Ishikawa (cell line): Measurements from ENCODE around the gene SCN8A.

Experiments
- CEBPB ChIP-seq: IDR thresholded peaks from 2 replicates; pipeline ENCODE4 v1.6.1; 2012
- CREB1 ChIP-seq: IDR thresholded peaks from 2 replicates; pipeline ENCODE4 v1.6.1; 2012; ENCODE audit warnings: low read depth
- EGR1 ChIP-seq: IDR thresholded peaks from 2 replicates; pipeline ENCODE4 v1.6.1; 2012
- EP300 ChIP-seq: IDR thresholded peaks from 2 replicates; pipeline ENCODE4 v1.6.1; 2012; ENCODE audit warnings: borderline replicate concordance
- FOXM1 ChIP-seq: IDR thresholded peaks from 2 replicates; pipeline ENCODE4 v1.6.1; 2012; ENCODE audit warnings: low read depth, borderline replicate concordance
- NFIC ChIP-seq: IDR thresholded peaks from 2 replicates; pipeline ENCODE4 v1.6.1; 2012
- RAD21 ChIP-seq: IDR thresholded peaks from 2 replicates; pipeline ENCODE4 v1.6.1; 2012; ENCODE audit warnings: low read depth
- REST ChIP-seq: IDR thresholded peaks from 2 replicates; pipeline ENCODE4 v1.6.1; 2012; ENCODE audit warnings: low read depth, mild to moderate bottlenecking
- TAF1 ChIP-seq: IDR thresholded peaks from 2 replicates; pipeline ENCODE4 v1.6.1; 2012; ENCODE audit warnings: low read depth, mild to moderate bottlenecking
- TCF12 ChIP-seq: IDR thresholded peaks from 2 replicates; pipeline ENCODE4 v1.6.1; 2012; ENCODE audit warnings: low read depth
- TEAD4 ChIP-seq: IDR thresholded peaks from 2 replicates; pipeline ENCODE4 v1.6.1; 2012
- USF1 ChIP-seq: IDR thresholded peaks from 2 replicates; pipeline ENCODE4 v1.6.1; 2012
- YY1 ChIP-seq: IDR thresholded peaks from 2 replicates; pipeline ENCODE4 v1.6.1; 2012; ENCODE audit warnings: low read depth
- ZBTB7A ChIP-seq: IDR thresholded peaks from 2 replicates; pipeline ENCODE4 v1.6.1; 2012; ENCODE audit warnings: low read depth
- TF ChIP-seq, protein P1 (sequence below): IDR thresholded peaks from 2 replicates; pipeline ENCODE4 v1.6.1; 2012

The SCN8A gene

DNA sequence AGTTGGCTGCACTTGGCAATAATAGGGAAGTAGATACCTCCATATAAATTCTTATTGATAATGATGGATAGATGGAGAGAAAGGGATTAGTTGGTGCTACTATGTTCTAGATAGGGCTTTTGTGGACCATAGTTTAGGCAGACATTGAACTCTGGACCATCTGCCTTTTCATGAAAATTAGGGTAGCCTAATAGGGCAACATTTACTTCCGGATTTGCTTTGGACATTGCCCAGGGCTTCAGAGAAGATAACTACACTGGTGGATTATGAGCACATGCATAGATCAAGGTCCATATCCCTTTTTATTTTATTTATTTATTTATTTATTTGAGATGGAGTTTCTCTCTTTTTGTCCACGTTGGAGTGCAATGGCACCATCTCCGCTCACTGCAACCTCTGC is 186.9 kb downstream of the SCN8A start:
- TF ChIP-seq TAF1 (no peak), EP300 (no peak), YY1 (no peak), CEBPB (no peak)

DNA sequence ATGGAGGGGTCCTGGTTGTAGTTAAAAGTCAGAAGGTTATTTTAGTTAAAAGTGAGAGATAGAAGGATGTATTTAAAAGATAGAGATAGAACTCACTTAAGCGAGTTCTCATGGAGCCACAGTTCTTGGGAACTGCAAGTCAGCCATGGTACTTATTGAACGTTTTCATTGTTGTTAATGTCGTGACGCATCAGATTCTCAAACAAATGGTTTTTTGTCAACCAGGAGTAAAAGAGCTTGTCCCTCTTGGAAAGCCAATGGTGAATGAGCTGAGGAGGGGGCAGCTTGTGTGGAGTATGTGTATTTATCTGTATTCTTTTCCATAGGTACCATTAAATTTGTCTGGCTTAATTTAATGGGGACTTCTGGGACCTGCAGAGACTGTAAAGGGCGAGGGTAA is 188.8 kb downstream of the SCN8A start:
- TF ChIP-seq EP300 (no peak), YY1 (no peak), USF1 (no peak), FOXM1 (no peak), ZBTB7A (no peak), CEBPB (no peak), RAD21 (no peak), CREB1 (no peak), NFIC (no peak), TEAD4 (no peak)
- TF ChIP-seq, protein P1, sequence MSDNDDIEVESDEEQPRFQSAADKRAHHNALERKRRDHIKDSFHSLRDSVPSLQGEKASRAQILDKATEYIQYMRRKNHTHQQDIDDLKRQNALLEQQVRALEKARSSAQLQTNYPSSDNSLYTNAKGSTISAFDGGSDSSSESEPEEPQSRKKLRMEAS: no peak

GRCh38 chr12:51784688-51785087 is 193.7 kb downstream of the SCN8A start:
- TF ChIP-seq EP300 (no peak), CEBPB (no peak), FOXM1 (no peak), YY1 (no peak), TAF1 (no peak), REST (no peak), ZBTB7A (no peak), RAD21 (no peak), EGR1 (no peak), CREB1 (no peak), TEAD4 (no peak), TCF12 (no peak), NFIC (no peak), USF1 (no peak)
- TF ChIP-seq, protein P1: no peak

DNA sequence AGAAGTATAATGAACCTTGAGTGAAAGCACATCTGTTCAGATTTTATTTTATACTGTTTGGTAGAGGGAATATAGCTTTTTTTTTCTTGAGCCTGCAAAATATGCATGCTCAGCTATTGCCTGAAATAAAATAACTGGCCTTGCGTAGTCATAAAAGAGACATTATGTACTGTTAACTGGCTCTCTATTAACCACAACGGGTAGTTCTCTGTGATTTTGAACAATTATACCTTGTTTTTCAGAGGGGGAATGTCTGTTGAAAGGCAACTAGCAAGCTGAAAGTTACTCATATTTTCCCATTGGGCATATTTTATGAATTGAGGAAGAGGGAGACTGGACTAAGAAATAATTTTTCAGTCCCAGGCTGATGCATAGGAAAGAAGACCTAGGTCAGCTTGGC is 194.9 kb downstream of the SCN8A start:
- TF ChIP-seq, protein P1: no peak
- no peak for TF ChIP-seq FOXM1
- TF ChIP-seq NFIC: no peak
- no peak for TF ChIP-seq REST
- no peak for TF ChIP-seq TEAD4
- no peak for TF ChIP-seq TAF1
- TF ChIP-seq CEBPB: no peak
- no peak for TF ChIP-seq ZBTB7A
- no peak for TF ChIP-seq USF1
- no peak for TF ChIP-seq EGR1
- no peak for TF ChIP-seq CREB1
- no peak for TF ChIP-seq TCF12
- TF ChIP-seq EP300: no peak
- no peak for TF ChIP-seq RAD21
- no peak for TF ChIP-seq YY1

DNA sequence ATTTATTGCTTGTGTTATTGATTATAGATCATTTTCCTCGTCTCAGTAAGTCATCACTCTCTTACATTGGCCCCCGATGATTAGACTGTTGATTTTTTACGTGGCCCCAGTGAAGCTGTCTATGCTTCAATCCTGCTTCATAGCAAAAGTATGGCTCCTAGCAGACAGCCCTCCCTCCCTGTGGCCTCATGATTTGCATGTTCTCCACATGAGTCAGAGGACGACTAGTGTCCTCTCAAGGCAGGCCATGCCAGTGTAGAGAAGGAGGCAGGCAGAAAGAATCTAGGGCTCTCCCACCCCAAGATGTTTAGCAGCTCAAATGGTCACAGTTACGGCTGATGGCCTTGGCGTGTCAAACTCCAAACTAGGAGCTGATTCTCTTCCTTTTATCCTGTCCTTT is 197.8 kb downstream of the SCN8A start:
- TF ChIP-seq FOXM1 (no peak), USF1 (no peak), REST (no peak)
